CD4-positive, alpha-beta T cell treated with Interleukin-2 at 100 ng/mL for 4 hours (primary cell): Measurements from ENCODE around the gene SLAIN2.

ENCODE experiments used
- DNase-seq: peaks from one replicate; pipeline ENCODE4 v3.0.0-alpha.2; 2020; ENCODE audit warnings: low spot score

The SLAIN2 gene

GRCh38 chr4:48369771-48370170 lies 28.4 kb downstream of the SLAIN2 start:
- no peak for DNase-seq

- DNase-seq: no peak
These were observed 29.2 kb downstream of the SLAIN2 start for GRCh38 chr4:48370260-48371134.

GRCh38 chr4:48372272-48372671 lies 30.9 kb downstream of the SLAIN2 start:
- DNase-seq: no peak

- no peak for DNase-seq
These were observed 34.4 kb downstream of the SLAIN2 start for GRCh38 chr4:48375651-48376304.

- DNase-seq: no peak
These were observed 38.4 kb downstream of the SLAIN2 start for GRCh38 chr4:48379587-48380180.

GRCh38 chr4:48380583-48381167 lies 39.3 kb downstream of the SLAIN2 start:
- DNase-seq: no peak

- DNase-seq: no peak
These were observed 47.3 kb downstream of the SLAIN2 start for GRCh38 chr4:48388525-48389154.

- no peak for DNase-seq
These were observed 54.7 kb downstream of the SLAIN2 start for GRCh38 chr4:48396043-48396442.

GRCh38 chr4:48400416-48400815 lies 59.1 kb downstream of the SLAIN2 start:
- no peak for DNase-seq

GRCh38 chr4:48403358-48403757 lies 62.0 kb downstream of the SLAIN2 start:
- no peak for DNase-seq

- DNase-seq: no peak
These were observed 62.5 kb downstream of the SLAIN2 start for GRCh38 chr4:48403779-48404178.

- no peak for DNase-seq
These were observed 64.6 kb downstream of the SLAIN2 start for GRCh38 chr4:48405924-48406323.

- DNase-seq: no peak
These were observed 67.9 kb downstream of the SLAIN2 start for GRCh38 chr4:48409203-48409602.

GRCh38 chr4:48410812-48411211 lies 69.5 kb downstream of the SLAIN2 start:
- no peak for DNase-seq

- DNase-seq: no peak
These were observed 78.8 kb downstream of the SLAIN2 start for GRCh38 chr4:48420144-48420543.

- no peak for DNase-seq
These were observed 79.8 kb downstream of the SLAIN2 start for GRCh38 chr4:48421101-48421500.

- no peak for DNase-seq
These were observed 87.6 kb downstream of the SLAIN2 start for GRCh38 chr4:48428926-48429325.

- no peak for DNase-seq
These were observed 88.6 kb downstream of the SLAIN2 start for GRCh38 chr4:48429709-48430474.

- no peak for DNase-seq
These were observed 90.1 kb downstream of the SLAIN2 start for GRCh38 chr4:48431401-48431800.

- DNase-seq: no peak
These were observed 90.7 kb downstream of the SLAIN2 start for GRCh38 chr4:48432017-48432416.

GRCh38 chr4:48436318-48436717 lies 95.0 kb downstream of the SLAIN2 start:
- DNase-seq: no peak
